GM10266 (cell line): ENCODE data around the gene RGS3.

ENCODE experiments used
- DNase-seq: peaks from one replicate; pipeline ENCODE4 v3.0.0; 2012; ENCODE audit errors: extremely low spot score
- TF ChIP-seq, protein P1 (sequence below): IDR thresholded peaks from 2 replicates; pipeline ENCODE4 v1.5.1; 2012; ENCODE audit warnings: mild to moderate bottlenecking, low read depth; ENCODE audit not compliant: control insufficient read depth, insufficient read depth; ENCODE audit errors: missing control alignments

Gene RGS3

DNA sequence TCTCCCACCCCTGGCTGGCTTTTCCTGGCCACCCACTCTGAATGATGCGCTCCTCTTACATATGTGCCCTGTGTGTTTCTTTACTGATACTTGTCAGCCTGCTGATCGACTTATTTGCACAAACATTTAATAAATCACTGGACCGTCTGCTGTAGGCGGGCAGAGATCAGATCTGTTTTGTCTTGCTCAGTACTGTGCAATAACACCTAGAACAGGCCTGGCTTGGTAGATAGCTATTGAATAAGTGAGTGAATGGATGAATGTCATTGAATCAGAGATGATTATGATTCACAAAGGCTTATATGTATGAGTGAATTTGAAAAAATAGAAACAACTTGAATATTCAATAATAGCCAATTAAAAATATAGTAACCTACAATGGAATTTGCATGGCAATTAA is 165.1 kb downstream of the RGS3 start:
- TF ChIP-seq, protein P1, sequence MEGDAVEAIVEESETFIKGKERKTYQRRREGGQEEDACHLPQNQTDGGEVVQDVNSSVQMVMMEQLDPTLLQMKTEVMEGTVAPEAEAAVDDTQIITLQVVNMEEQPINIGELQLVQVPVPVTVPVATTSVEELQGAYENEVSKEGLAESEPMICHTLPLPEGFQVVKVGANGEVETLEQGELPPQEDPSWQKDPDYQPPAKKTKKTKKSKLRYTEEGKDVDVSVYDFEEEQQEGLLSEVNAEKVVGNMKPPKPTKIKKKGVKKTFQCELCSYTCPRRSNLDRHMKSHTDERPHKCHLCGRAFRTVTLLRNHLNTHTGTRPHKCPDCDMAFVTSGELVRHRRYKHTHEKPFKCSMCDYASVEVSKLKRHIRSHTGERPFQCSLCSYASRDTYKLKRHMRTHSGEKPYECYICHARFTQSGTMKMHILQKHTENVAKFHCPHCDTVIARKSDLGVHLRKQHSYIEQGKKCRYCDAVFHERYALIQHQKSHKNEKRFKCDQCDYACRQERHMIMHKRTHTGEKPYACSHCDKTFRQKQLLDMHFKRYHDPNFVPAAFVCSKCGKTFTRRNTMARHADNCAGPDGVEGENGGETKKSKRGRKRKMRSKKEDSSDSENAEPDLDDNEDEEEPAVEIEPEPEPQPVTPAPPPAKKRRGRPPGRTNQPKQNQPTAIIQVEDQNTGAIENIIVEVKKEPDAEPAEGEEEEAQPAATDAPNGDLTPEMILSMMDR = no peak
- no peak for DNase-seq

DNA sequence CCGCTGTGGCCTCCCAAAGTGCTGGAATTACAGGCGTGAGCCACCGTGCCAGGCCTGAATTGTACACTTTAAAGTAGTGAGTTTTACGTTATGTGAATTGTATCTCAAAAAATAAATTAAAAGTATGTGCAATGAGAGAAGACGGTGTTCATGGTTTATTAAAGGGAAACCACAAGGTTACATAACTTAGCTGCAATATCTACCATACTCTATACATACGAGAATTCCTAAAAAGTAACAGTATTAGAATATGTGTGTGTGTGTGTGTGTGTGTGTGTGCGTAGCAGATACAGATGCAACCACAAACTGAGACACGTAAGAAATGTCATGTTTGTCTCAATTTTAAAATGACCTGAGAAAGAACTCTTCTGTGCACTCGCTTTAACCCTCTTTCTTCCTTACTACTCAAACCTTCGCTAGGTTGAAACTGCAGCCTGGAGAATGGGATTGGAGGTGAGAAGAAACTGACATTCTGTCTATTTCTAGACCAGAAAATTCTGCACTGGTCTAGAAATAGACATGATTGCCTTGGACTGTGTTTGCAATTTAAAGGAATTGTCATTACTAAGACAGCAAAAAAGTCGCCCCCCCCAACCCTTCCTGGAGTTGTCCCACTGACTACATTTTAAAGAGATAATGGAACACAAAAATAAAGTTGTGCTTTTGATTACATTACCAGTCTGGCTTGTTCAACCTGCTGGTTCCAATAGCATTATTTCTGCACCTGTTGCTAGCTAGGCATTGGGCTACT is 167.0 kb downstream of the RGS3 start:
- TF ChIP-seq, protein P1 = no peak
- DNase-seq = no peak

DNA sequence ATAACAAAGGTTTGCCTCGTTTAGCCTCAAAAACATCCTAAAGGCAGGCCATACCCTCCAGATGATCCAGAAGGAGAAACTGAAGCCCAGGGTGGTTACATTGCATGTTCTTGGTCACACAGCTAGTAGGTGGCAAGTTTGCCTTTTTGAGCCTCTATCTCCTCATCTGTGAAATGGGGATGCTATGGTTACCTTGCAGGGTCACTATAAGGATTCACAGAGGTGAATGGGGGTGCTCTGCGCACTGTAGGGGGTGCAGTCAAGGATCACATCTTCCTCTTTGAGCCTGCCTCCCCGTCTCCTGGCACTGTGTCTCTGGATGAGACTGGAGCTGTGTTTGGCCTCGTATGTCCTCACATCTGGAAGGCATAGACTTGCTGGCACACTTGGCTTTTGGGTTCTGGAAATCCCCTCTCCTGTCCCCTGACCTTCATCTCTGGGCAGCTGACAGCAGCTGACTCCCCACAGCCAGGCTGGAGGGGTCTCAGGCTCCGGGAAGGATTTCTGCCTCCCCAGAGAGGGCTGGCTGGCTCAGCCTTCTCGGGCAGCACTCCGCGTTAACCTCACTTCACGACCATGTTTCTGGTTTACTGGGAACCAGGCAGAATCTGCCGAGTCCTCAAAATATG is 167.7 kb downstream of the RGS3 start:
- DNase-seq = no peak
- TF ChIP-seq, protein P1 = no peak

DNA sequence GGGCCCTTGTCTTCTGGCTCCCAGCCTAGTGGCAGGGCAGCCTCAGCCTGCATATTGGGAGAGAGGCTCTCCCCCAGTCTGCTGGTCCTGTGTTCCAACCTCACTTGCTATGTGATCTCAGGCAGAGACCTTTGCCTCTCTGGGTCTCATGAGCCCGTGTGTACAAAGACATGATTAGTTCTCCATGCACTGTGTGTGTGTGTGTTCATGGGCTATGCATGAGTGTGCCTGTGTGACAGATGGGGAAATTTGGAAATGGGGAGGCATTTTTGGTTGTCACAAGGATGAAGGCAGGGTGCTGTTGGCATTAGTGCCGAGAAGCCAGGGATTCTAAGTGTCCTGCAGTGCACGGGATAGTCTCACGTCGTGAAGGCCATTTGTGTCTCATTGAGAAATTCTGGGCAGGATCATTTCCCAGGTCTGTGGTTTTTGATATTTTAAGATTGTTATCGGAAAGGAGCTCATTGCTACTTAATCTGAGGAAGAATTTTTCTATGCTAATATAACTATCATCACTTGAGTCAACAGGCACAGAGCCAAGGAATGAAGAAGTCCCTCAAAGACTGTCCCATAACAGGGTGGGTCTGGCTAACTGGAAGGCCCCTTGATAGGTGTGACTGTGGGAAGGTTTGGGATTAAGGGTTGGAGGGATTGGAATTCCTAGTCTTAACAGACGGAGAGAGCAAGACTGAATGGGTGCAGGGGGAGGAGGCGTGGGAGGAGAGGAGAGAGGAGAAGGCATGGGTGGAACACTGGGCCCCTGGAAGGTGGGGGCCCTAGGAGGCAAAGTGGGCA is 168.5 kb downstream of the RGS3 start:
- TF ChIP-seq, protein P1 = no peak
- DNase-seq = no peak

DNA sequence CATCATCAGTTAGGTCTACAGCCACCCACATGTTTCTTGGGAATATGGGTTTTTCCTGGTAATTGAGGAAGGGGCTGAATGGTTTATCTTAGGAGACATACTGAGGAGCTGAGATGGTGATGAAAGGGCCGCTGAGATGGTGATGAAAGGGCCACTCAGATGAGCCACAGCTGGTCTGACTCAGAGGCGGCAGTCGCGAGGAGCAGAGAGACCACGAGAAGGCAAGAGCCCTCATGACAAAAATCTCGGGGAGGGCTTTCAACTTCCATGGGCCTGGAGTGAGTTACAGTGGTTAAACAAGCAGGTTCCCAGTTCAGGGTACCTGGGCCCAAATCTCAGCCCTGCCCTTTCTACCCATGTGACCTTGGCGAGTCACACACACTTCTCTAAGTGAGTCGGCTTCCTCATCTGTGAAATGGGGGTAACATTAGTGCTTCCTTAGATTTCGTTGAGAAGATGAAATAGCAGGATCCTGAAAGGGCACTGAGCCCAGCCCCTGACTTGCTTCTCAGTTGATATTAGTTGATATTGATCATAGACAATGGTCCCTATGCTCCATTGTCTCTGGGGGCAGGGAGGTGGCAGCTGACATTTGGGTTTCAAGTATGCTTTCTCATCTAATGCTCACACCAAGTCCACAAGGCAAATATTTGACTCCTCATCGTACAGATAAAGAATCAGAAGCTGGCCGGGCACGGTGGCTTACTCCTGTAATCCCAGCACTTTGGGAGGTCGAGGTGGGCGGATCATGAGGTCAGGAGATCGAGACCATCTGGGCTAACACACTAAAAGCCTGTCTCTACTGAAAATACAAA is 169.5 kb downstream of the RGS3 start:
- TF ChIP-seq, protein P1 = no peak

DNA sequence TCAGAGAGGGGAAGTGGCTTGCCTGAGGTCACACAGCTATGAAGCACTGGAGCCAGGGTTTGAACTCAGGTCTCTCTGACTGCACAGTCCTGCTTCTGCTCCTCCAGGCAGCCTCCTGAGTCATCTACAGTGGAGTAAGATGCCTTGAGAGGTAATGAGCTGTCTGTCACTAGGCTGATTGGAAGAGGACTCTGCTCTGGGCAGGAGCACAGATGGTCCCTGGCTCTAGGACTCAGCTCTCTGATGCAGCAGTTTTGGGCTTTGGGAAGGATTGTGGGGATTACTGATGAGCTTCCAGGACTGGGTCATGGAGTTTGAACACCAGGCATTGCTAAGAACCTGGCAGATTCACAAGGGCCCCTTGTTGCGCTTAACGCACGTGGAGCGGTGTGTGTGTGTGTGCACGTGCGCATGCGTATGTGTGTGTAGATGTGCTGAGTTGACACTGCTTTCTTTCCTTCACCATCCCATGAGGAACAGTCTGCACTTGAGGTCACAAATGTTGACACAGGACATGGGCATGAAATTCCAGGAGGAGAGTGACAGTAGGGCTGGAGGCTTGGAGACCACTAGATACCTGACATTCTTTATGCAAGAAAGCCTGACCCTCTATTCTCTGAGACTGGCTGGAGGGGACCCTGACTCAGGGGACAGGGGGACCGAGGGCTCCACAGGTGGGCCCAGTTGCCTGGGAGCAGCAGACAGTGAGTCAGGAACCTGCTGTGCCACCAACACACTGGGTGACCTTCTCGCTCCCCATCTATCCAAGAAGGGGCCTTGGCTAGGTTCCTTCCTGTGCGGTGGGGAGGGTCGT is 170.5 kb downstream of the RGS3 start:
- TF ChIP-seq, protein P1 = no peak
- DNase-seq = no peak

More for the DNA sequence above, 169.5 kb downstream of the RGS3 start:
- DNase-seq = no peak
